ENCODE data around the gene CASZ1.

DNA sequence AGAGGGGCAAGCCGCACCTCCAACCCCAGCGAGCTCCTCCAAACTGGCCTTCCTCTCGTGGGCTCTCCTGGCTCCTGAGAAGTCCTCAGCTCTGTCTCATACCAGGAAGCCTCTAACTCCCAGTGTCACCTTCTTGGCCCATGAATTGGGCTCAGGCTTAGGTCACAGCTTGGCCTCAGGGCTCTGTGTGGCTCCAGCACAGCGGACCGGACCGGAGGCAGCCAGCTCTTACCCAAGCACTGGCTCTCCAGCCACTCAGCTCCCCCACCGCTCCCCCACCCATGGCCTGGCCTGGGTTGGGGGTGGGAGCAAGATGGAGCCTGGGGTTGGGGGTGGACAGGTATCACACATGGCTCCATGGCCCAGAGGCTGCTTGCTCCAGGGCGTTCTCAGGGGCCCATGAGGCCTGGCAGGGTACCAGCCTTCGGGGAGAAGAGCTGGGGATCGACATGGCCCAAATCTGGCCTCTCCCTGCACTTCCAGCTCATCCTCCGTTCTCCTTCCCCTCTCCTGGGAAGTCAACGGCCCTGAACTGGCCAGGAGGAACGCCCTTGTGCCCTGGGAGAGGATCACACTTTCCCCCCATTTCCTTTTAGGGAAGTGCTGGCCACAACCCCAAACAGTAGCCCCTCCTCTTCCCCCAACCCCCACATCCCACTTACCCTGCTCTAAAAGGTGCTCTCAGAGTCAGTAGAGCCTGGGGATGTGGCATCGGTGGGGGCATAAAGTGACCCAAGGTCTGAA is 97.5 kb downstream of the CASZ1 start:
- TF ChIP-seq CTCF (IDR thresholded peaks at IDR 0.05) (no peak), POLR2A (IDR thresholded peaks at IDR 0.05) (no peak), EP300 (IDR thresholded peaks at IDR 0.05) (no peak)
